GM23338 (cell line): Measurements from ENCODE around the gene TP73. TPM values are rescaled to one million over a fixed set of nuclear protein-coding genes. Genes with fewer than 3 reads are reported as not detected.

Experiments
- ATAC-seq: fragments of 200-7000 bp; cut with Tn5 transposase; 3 replicates; pipeline ENCODE4 v1.9.1; 2020
- DNase-seq: peaks from one replicate; pipeline ENCODE4 v3.0.0-alpha.2; 2015; ENCODE audit warnings: low spot score
- H2AFZ ChIP-seq: fragments of 200-600 bp; sonication (generic); 2 replicates; pipeline ENCODE4 v1.8.0; 2016; ENCODE audit warnings: antibody characterized with exemption, mild to moderate bottlenecking, moderate library complexity
- H3F3A ChIP-seq: fragments of 200-600 bp; sonication (generic); replicated peaks from 2 replicates; pipeline ENCODE4 v1.8.0; 2017; ENCODE audit warnings: antibody characterized with exemption, mixed run types, low read depth
- H3K27ac ChIP-seq: fragments of 200-600 bp; sonication (generic); 2 replicates; pipeline ENCODE4 v1.6.1; 2016; ENCODE audit warnings: low read depth
- H3K27me3 ChIP-seq: fragments of 200-600 bp; sonication (generic); 2 replicates; pipeline ENCODE4 v1.8.0; 2016; ENCODE audit warnings: mild to moderate bottlenecking, mixed run types, moderate library complexity; ENCODE audit not compliant: insufficient read depth
- H3K36me3 ChIP-seq: fragments of 200-600 bp; sonication (generic); 2 replicates; pipeline ENCODE4 v1.8.0; 2016; ENCODE audit warnings: mild to moderate bottlenecking; ENCODE audit not compliant: insufficient read depth
- H3K4me1 ChIP-seq: fragments of 200-600 bp; sonication (generic); 2 replicates; pipeline ENCODE4 v1.8.0; 2016; ENCODE audit warnings: mild to moderate bottlenecking, moderate library complexity; ENCODE audit not compliant: insufficient read depth
- H3K4me2 ChIP-seq: fragments of 200-600 bp; sonication (generic); 2 replicates; pipeline ENCODE4 v1.7.1; 2017; ENCODE audit warnings: mixed run types
- H3K4me3 ChIP-seq: fragments of 200-600 bp; sonication (generic); 2 replicates; pipeline ENCODE4 v1.6.1; 2016; ENCODE audit warnings: mixed run types
- H3K79me2 ChIP-seq: fragments of 200-600 bp; sonication (generic); replicated peaks from 2 replicates; pipeline ENCODE4 v1.8.0; 2017; ENCODE audit warnings: mild to moderate bottlenecking; ENCODE audit not compliant: insufficient read depth
- H3K9me2 ChIP-seq: fragments of 200-600 bp; sonication (generic); 2 replicates; pipeline ENCODE4 v1.8.0; 2017; ENCODE audit not compliant: insufficient read depth
- H4K20me1 ChIP-seq: fragments of 200-600 bp; sonication (generic); replicated peaks from 2 replicates; pipeline ENCODE4 v1.8.0; 2017; ENCODE audit warnings: mild to moderate bottlenecking; ENCODE audit not compliant: insufficient read depth
- H3K27ac Mint-ChIP-seq: 2 replicates; pipeline ENCODE4 v1.8.0; 2020; ENCODE audit warnings: inconsistent platforms, mild to moderate bottlenecking, moderate library complexity, mixed read lengths
- H3K27me3 Mint-ChIP-seq: 3 replicates; pipeline ENCODE4 v1.8.0; 2022; ENCODE audit warnings: low read depth, mild to moderate bottlenecking, moderate library complexity, mixed read lengths, inconsistent platforms; ENCODE audit not compliant: insufficient read depth, poor library complexity
- H3K36me3 Mint-ChIP-seq: 3 replicates; pipeline ENCODE4 v1.8.0; 2021; ENCODE audit warnings: low read depth, mild to moderate bottlenecking, inconsistent platforms, moderate library complexity, mixed read lengths
- H3K4me1 Mint-ChIP-seq: 3 replicates; pipeline ENCODE4 v1.8.0; 2020; ENCODE audit warnings: mild to moderate bottlenecking, inconsistent platforms, mixed read lengths
- H3K4me3 Mint-ChIP-seq: 3 replicates; pipeline ENCODE4 v1.8.0; 2021; ENCODE audit warnings: moderate library complexity, mild to moderate bottlenecking, inconsistent platforms, mixed read lengths
- H3K9me3 Mint-ChIP-seq: 3 replicates; pipeline ENCODE4 v1.8.0; 2020; ENCODE audit warnings: moderate library complexity, mild to moderate bottlenecking, inconsistent platforms, mixed read lengths
- CREB1 ChIP-seq: fragments of 250-450 bp; sonication (Bioruptor Pico); IDR thresholded peaks from 2 replicates; pipeline ENCODE4 v1.5.0; 2020; ENCODE audit warnings: low read depth, mild to moderate bottlenecking, moderate library complexity
- CTCF ChIP-seq, 2 experiments: fragments of 200-600 bp in 1 of 2; sonication (generic) in 1 of 2; conservative IDR thresholded peaks; 2 replicates each; pipeline versions ENCODE4 v1.5.1 to v1.6.1; 2016 to 2017; ENCODE audit warnings: antibody characterized with exemption in 2 of 2, low read depth in 2 of 2, mild to moderate bottlenecking in 2 of 2, moderate library complexity in 1 of 2
- ETS1 ChIP-seq: IDR thresholded peaks from 2 replicates; pipeline ENCODE4 v1.6.1; 2016; ENCODE audit warnings: antibody characterized with exemption
- EZH2 ChIP-seq: fragments of 200-600 bp; sonication (generic); IDR thresholded peaks from one replicate; pipeline ENCODE4 v1.8.0; 2017; ENCODE audit warnings: antibody characterized with exemption, mild to moderate bottlenecking, low read depth; ENCODE audit not compliant: unreplicated experiment
- EZH2phosphoT487 ChIP-seq: fragments of 200-600 bp; sonication (generic); IDR thresholded peaks from one replicate; pipeline ENCODE4 v1.8.1; 2018; ENCODE audit warnings: antibody characterized with exemption; ENCODE audit not compliant: unreplicated experiment
- JUNB ChIP-seq: IDR thresholded peaks from one replicate; pipeline ENCODE4 v1.6.1; 2016; ENCODE audit warnings: antibody characterized with exemption; ENCODE audit not compliant: unreplicated experiment
- NANOG ChIP-seq: IDR thresholded peaks from 2 replicates; pipeline ENCODE4 v1.6.1; 2016; ENCODE audit warnings: antibody characterized with exemption, borderline replicate concordance
- POLR2AphosphoS5 ChIP-seq: IDR thresholded peaks from 2 replicates; pipeline ENCODE4 v1.6.1; 2016; ENCODE audit warnings: antibody characterized with exemption, low read depth
- STAT1 ChIP-seq: IDR thresholded peaks from one replicate; pipeline ENCODE4 v1.6.1; 2016; ENCODE audit warnings: antibody characterized with exemption; ENCODE audit not compliant: unreplicated experiment
- ZNF114 ChIP-seq: fragments of 250-450 bp; sonication (Bioruptor Pico); IDR thresholded peaks from 2 replicates; pipeline ENCODE4 v1.5.0; 2020; ENCODE audit warnings: mild to moderate bottlenecking, moderate library complexity
- ZNF331 ChIP-seq: fragments of 250-450 bp; sonication (Bioruptor Pico); IDR thresholded peaks from 2 replicates; pipeline ENCODE4 v1.5.0; 2020; ENCODE audit warnings: low read depth, mild to moderate bottlenecking, moderate library complexity
- ZNF462 ChIP-seq: fragments of 250-450 bp; sonication (Bioruptor Pico); IDR thresholded peaks from 2 replicates; pipeline ENCODE4 v1.5.0; 2020; ENCODE audit warnings: mild to moderate bottlenecking, moderate library complexity
- polyA plus RNA-seq: library from polyadenylated mRNA; unstranded; fragments of >200 nt; fragmentation: Nextera tagmentation; extraction: Ambion mirVana; gene quantifications from 2 replicates; pipeline ENCODE4 v1.2.1, GENCODE V29; 2016
- total RNA-seq: library from RNA; depleted of rRNA; stranded (reverse); fragments of >200 nt; shearing (Covaris generic); gene quantifications from 2 replicates; pipeline ENCODE4 v1.2.3, GENCODE V29; 2014
- TF ChIP-seq, protein P1 (sequence below): IDR thresholded peaks from one replicate; pipeline ENCODE4 v1.6.1; 2018; ENCODE audit warnings: antibody characterized with exemption; ENCODE audit not compliant: unreplicated experiment

The TP73 gene
- total and polyA plus RNA-seq, 2 experiments from 2014 or later = 1.4 to 3.4 TPM

- DNase-seq (no peak), ATAC-seq (peak; percentile 37)
- Histone ChIP-seq H2AFZ (peak overlapping the region; percentile 87), H3K27me3 (no peaks in the 10 kb centered on the region), H3K36me3 (no peaks in the 10 kb centered on the region), H3K79me2 (no peaks in the 10 kb centered on the region), H3K27ac (no peak overlapping the region), H4K20me1 (no peaks in the 10 kb centered on the region), H3K4me3 (peak overlapping the region; percentile 64), H3F3A (peaks cover 3% of the 10 kb centered on the region; the same call in 1 of the 2 replicates), H3K4me1 (peaks cover 13% of the 10 kb centered on the region; the same call in 1 of the 2 replicates), H3K9me2 (no peaks in the 10 kb centered on the region), H3K4me2 (peak overlapping the region; percentile 88)
- H3K4me3 Mint-ChIP-seq = peak overlapping the region; percentile 69
- H3K36me3 Mint-ChIP-seq = peaks cover 6% of the 10 kb centered on the region; the same call in 2 of the 3 replicates
- TF ChIP-seq EZH2 = no peak
- no peak for TF ChIP-seq STAT1
- TF ChIP-seq ZNF331 (CRISPR knock-in tag) = no peak
- no peak for TF ChIP-seq CREB1 (CRISPR knock-in tag)
- no peak for TF ChIP-seq CTCF (conservative IDR thresholded peaks at IDR 0.05; ENCODE audit: low read depth in 2 of 2)
- TF ChIP-seq JUNB = no peak
- no peak for TF ChIP-seq POLR2AphosphoS5
- no peak for TF ChIP-seq NANOG
- TF ChIP-seq ETS1 = no peak
- no peak for TF ChIP-seq EZH2phosphoT487
- TF ChIP-seq, protein P1, sequence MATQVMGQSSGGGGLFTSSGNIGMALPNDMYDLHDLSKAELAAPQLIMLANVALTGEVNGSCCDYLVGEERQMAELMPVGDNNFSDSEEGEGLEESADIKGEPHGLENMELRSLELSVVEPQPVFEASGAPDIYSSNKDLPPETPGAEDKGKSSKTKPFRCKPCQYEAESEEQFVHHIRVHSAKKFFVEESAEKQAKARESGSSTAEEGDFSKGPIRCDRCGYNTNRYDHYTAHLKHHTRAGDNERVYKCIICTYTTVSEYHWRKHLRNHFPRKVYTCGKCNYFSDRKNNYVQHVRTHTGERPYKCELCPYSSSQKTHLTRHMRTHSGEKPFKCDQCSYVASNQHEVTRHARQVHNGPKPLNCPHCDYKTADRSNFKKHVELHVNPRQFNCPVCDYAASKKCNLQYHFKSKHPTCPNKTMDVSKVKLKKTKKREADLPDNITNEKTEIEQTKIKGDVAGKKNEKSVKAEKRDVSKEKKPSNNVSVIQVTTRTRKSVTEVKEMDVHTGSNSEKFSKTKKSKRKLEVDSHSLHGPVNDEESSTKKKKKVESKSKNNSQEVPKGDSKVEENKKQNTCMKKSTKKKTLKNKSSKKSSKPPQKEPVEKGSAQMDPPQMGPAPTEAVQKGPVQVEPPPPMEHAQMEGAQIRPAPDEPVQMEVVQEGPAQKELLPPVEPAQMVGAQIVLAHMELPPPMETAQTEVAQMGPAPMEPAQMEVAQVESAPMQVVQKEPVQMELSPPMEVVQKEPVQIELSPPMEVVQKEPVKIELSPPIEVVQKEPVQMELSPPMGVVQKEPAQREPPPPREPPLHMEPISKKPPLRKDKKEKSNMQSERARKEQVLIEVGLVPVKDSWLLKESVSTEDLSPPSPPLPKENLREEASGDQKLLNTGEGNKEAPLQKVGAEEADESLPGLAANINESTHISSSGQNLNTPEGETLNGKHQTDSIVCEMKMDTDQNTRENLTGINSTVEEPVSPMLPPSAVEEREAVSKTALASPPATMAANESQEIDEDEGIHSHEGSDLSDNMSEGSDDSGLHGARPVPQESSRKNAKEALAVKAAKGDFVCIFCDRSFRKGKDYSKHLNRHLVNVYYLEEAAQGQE = no peak
- no peak for TF ChIP-seq ZNF462 (CRISPR knock-in tag)
- TF ChIP-seq ZNF114 = no peak
- peaks cover 19% of the 10 kb centered on the region for H3K4me1 Mint-ChIP-seq
- H3K27ac Mint-ChIP-seq = no peak overlapping the region
- H3K27me3 Mint-ChIP-seq = peaks cover 11% of the 10 kb centered on the region
- peaks cover 14% of the 10 kb centered on the region for H3K9me3 Mint-ChIP-seq
Measured at GRCh38 chr1:3771108-3772026, 119.1 kb downstream of the TP73 start.
